ENCODE measurements around the gene LRMDA. TPM values are rescaled to one million over a fixed set of nuclear protein-coding genes. Genes with fewer than 3 reads are reported as not detected.

The LRMDA gene
- total RNA-seq, 2 experiments from 2014 or later = not detected

- Histone ChIP-seq H3K9me3 (ENCODE audit: low read length) (0 out of 2 replicates have a peak, but pooled peaks cover 7% of the 10 kb centered on the region), H3K4me2 (ENCODE audit: low read length) (no peak overlapping the region), H3K79me2 (ENCODE audit: insufficient read depth, low read depth, low read length) (no peaks in the 10 kb centered on the region), H3K9me2 (ENCODE audit: insufficient read depth, low read length) (no peaks in the 10 kb centered on the region), H2AFZ (ENCODE audit: low read length) (no peak overlapping the region), H3K36me3 (ENCODE audit: insufficient read depth, low read length) (no peaks in the 10 kb centered on the region), H3K4me3 (ENCODE audit: low read depth, low read length, poor library complexity, severe bottlenecking) (no peak overlapping the region), H3K27ac (ENCODE audit: low read depth, low read length, poor library complexity, severe bottlenecking) (no peak overlapping the region), H4K20me1 (ENCODE audit: insufficient read depth, low read length) (no peaks in the 10 kb centered on the region), H3K4me1 (ENCODE audit: insufficient read depth, low read length, poor library complexity, severe bottlenecking) (no peaks in the 10 kb centered on the region)
- DNase-seq (ENCODE audit: low spot score) = no peak
- CTCF ChIA-PET (ENCODE audit: unreplicated experiment) = no interaction called here
- BruUV-seq (replicated peaks) = no TSS peak
- POLR2A ChIA-PET = interaction anchor here (1.2 kb wide), 1 partner anchor 7 kb away, joined by 5 read pairs; no protein-coding TSS in a partner anchor
- TF ChIP-seq EZH2phosphoT487 (IDR thresholded peaks at IDR 0.05; ENCODE audit: borderline replicate concordance, low read depth, low read length) (no peak), CTCF (conservative IDR thresholded peaks at IDR 0.05; ENCODE audit: low read length) (no peak)
- intact Hi-C loops (cut with micrococcal nuclease; ENCODE audit: unreplicated experiment) = no loop called here
These were observed 826.4 kb downstream of the LRMDA start for GRCh38 chr10:76257816-76258215.

- H4K20me1 ChIP-seq (ENCODE audit: insufficient read depth, low read length) = no peaks in the 10 kb centered on the region
- no peak overlapping the region for H3K4me2 ChIP-seq (ENCODE audit: low read length)
- no peaks in the 10 kb centered on the region for H3K9me2 ChIP-seq (ENCODE audit: insufficient read depth, low read length)
- intact Hi-C loops (cut with micrococcal nuclease; ENCODE audit: unreplicated experiment) = no loop called here
- TF ChIP-seq CTCF (conservative IDR thresholded peaks at IDR 0.05; ENCODE audit: low read length) (no peak), EZH2phosphoT487 (IDR thresholded peaks at IDR 0.05; ENCODE audit: borderline replicate concordance, low read depth, low read length) (no peak)
- no peaks in the 10 kb centered on the region for H3K4me1 ChIP-seq (ENCODE audit: insufficient read depth, low read length, poor library complexity, severe bottlenecking)
- no peak overlapping the region for H3K27ac ChIP-seq (ENCODE audit: low read depth, low read length, poor library complexity, severe bottlenecking)
- H3K9me3 ChIP-seq (ENCODE audit: low read length) = 0 out of 2 replicates have a peak, but pooled peaks cover under 1% of the 10 kb centered on the region
- no peak overlapping the region for H3K4me3 ChIP-seq (ENCODE audit: low read depth, low read length, poor library complexity, severe bottlenecking)
- H2AFZ ChIP-seq (ENCODE audit: low read length) = no peak overlapping the region
- no peaks in the 10 kb centered on the region for H3K79me2 ChIP-seq (ENCODE audit: insufficient read depth, low read depth, low read length)
- no peaks in the 10 kb centered on the region for H3K36me3 ChIP-seq (ENCODE audit: insufficient read depth, low read length)
- no TSS peak for BruUV-seq (replicated peaks)
- DNase-seq (ENCODE audit: low spot score) = no peak
- ChIA-PET POLR2A (interaction anchor here (1.1 kb wide), 1 partner anchor 8 kb away, joined by 5 read pairs; no protein-coding TSS in a partner anchor), CTCF (ENCODE audit: unreplicated experiment) (no interaction called here)
These were observed 834.2 kb downstream of the LRMDA start for GRCh38 chr10:76265441-76266113.

GRCh38 chr10:76268530-76268929 lies 837.1 kb downstream of the LRMDA start:
- no peak for DNase-seq (ENCODE audit: low spot score)
- TF ChIP-seq EZH2phosphoT487 (IDR thresholded peaks at IDR 0.05; ENCODE audit: borderline replicate concordance, low read depth, low read length) (no peak), CTCF (conservative IDR thresholded peaks at IDR 0.05; ENCODE audit: low read length) (no peak)
- Histone ChIP-seq H3K36me3 (ENCODE audit: insufficient read depth, low read length) (no peaks in the 10 kb centered on the region), H3K9me2 (ENCODE audit: insufficient read depth, low read length) (no peaks in the 10 kb centered on the region), H3K27ac (ENCODE audit: low read depth, low read length, poor library complexity, severe bottlenecking) (no peak overlapping the region), H3K4me2 (ENCODE audit: low read length) (no peak overlapping the region), H3K79me2 (ENCODE audit: insufficient read depth, low read depth, low read length) (no peaks in the 10 kb centered on the region), H3K9me3 (ENCODE audit: low read length) (no peaks in the 10 kb centered on the region), H3K4me1 (ENCODE audit: insufficient read depth, low read length, poor library complexity, severe bottlenecking) (no peaks in the 10 kb centered on the region), H4K20me1 (ENCODE audit: insufficient read depth, low read length) (no peaks in the 10 kb centered on the region), H3K4me3 (ENCODE audit: low read depth, low read length, poor library complexity, severe bottlenecking) (no peak overlapping the region), H2AFZ (ENCODE audit: low read length) (no peak overlapping the region)
- BruUV-seq (replicated peaks) = no TSS peak
- CTCF ChIA-PET (ENCODE audit: unreplicated experiment) = no interaction called here
- POLR2A ChIA-PET = no interaction called here
- intact Hi-C loops (cut with micrococcal nuclease; ENCODE audit: unreplicated experiment) = no loop called here

Data from OCI-LY7 (cell line).